NAMALWA (cell line): ENCODE results near the gene STYXL2.

Experiments used
- DNase-seq: peaks from one replicate; pipeline ENCODE4 v3.0.0-alpha.2; 2015; ENCODE audit warnings: low spot score

The STYXL2 gene

GRCh38 chr1:167081594-167082156, 12.2 kb upstream of the STYXL2 start:
- DNase-seq, result no peak

- no peak for DNase-seq
Measured at GRCh38 chr1:167082511-167083027, 11.3 kb upstream of the STYXL2 start.

GRCh38 chr1:167083066-167083665, 10.7 kb upstream of the STYXL2 start:
- DNase-seq, result no peak

GRCh38 chr1:167083871-167084270, 10.0 kb upstream of the STYXL2 start:
- DNase-seq, result no peak

GRCh38 chr1:167084757-167085156, 9.1 kb upstream of the STYXL2 start:
- DNase-seq, result no peak

- DNase-seq, result no peak
Measured at GRCh38 chr1:167086033-167086432, 7.8 kb upstream of the STYXL2 start.

GRCh38 chr1:167086768-167087167, 7.1 kb upstream of the STYXL2 start:
- no peak for DNase-seq

- no peak for DNase-seq
Measured at GRCh38 chr1:167088746-167089417, 5.0 kb upstream of the STYXL2 start.

- DNase-seq, result no peak
Measured at GRCh38 chr1:167089939-167090313, 3.9 kb upstream of the STYXL2 start.

- DNase-seq, result peak; percentile 26
Measured at GRCh38 chr1:167090314-167090942, 3.4 kb upstream of the STYXL2 start, which contains the start of gene GPA33. TSS of gene GPA33 (minus strand) at chr1:167090377. CDS start at chr1:167090287, 90 bp downstream.

- no peak for DNase-seq
Measured at GRCh38 chr1:167092653-167093052, 1.2 kb upstream of the STYXL2 start.

- no peak for DNase-seq
Measured at GRCh38 chr1:167094690-167095089, 815 bp downstream of the STYXL2 start.

- DNase-seq, result no peak
Measured at GRCh38 chr1:167095368-167095767, 1.5 kb downstream of the STYXL2 start.

- DNase-seq, result no peak
Measured at GRCh38 chr1:167099851-167100250, 6.0 kb downstream of the STYXL2 start.

- DNase-seq, result no peak
Measured at GRCh38 chr1:167100730-167101129, 6.9 kb downstream of the STYXL2 start.

GRCh38 chr1:167101754-167102153, 7.9 kb downstream of the STYXL2 start:
- DNase-seq, result no peak

- no peak for DNase-seq
Measured at GRCh38 chr1:167102906-167103573, 9.2 kb downstream of the STYXL2 start.

GRCh38 chr1:167104256-167104633, 10.4 kb downstream of the STYXL2 start:
- DNase-seq, result no peak

- DNase-seq, result peak; percentile 45
Measured at GRCh38 chr1:167105271-167106118, 11.6 kb downstream of the STYXL2 start.

GRCh38 chr1:167106119-167106461, 12.2 kb downstream of the STYXL2 start:
- DNase-seq, result no peak

- DNase-seq, result no peak
Measured at GRCh38 chr1:167107456-167107855, 13.6 kb downstream of the STYXL2 start.

- no peak for DNase-seq
Measured at GRCh38 chr1:167109125-167109524, 15.2 kb downstream of the STYXL2 start.
